Activated CD4-positive, CD25-positive, alpha-beta regulatory T cell treated with anti-CD3 and anti-CD28 coated beads, Interleukin-2, amount 50 U/mL, for 16 hours (primary cell): ENCODE measurements around the gene PTMS.
"Not testable (repeated sequence)": the region's sequence is repeated elsewhere in the genome, so short reads cannot be mapped to it uniquely, and the experiment has no call there.

ENCODE experiments used
- DNase-seq: peaks from one replicate; pipeline ENCODE4 v3.0.0-alpha.2; 2020; ENCODE audit warnings: low read depth, low spot score

The PTMS gene

GRCh38 chr12:6765634-6766581, at the start of gene PTMS:
Gene PTMS, plus strand, starts transcription at chr12:6766363. Its CDS starts 343 bp downstream, at chr12:6766706.
- DNase-seq, result no peak

GRCh38 chr12:6716874-6717437, 49.2 kb upstream of the PTMS start:
- DNase-seq, result no peak

- DNase-seq, result no peak
Measured at GRCh38 chr12:6722863-6723262, 43.3 kb upstream of the PTMS start.

GRCh38 chr12:6723607-6724408, 42.4 kb upstream of the PTMS start, which contains the start of gene COPS7A:
Gene COPS7A, plus strand, starts transcription at chr12:6724046. Its CDS starts 611 bp downstream, at chr12:6724657.
- peak; percentile 90 for DNase-seq

GRCh38 chr12:6724409-6724797, 41.8 kb upstream of the PTMS start:
- no peak for DNase-seq

GRCh38 chr12:6725350-6725749, 40.8 kb upstream of the PTMS start:
- DNase-seq, result no peak

GRCh38 chr12:6729186-6729585, 37.0 kb upstream of the PTMS start:
- no peak for DNase-seq

- no peak for DNase-seq
Measured at GRCh38 chr12:6730169-6730568, 36.0 kb upstream of the PTMS start.

- DNase-seq, result no peak
Measured at GRCh38 chr12:6734506-6735387, 31.4 kb upstream of the PTMS start.

GRCh38 chr12:6735448-6736191, 30.5 kb upstream of the PTMS start:
- DNase-seq, result no peak

GRCh38 chr12:6736754-6737153, 29.4 kb upstream of the PTMS start:
- no peak for DNase-seq

GRCh38 chr12:6742080-6742479, 24.1 kb upstream of the PTMS start:
- not testable (repeated sequence) for DNase-seq

- no peak for DNase-seq
Measured at GRCh38 chr12:6742834-6743233, 23.3 kb upstream of the PTMS start.

- DNase-seq, result not testable (repeated sequence)
Measured at GRCh38 chr12:6743300-6743699, 22.9 kb upstream of the PTMS start.

- DNase-seq, result no peak
Measured at GRCh38 chr12:6745741-6746525, 20.2 kb upstream of the PTMS start.

GRCh38 chr12:6747216-6747615, 18.9 kb upstream of the PTMS start:
- DNase-seq, result no peak

- no peak for DNase-seq
Measured at GRCh38 chr12:6748761-6749160, 17.4 kb upstream of the PTMS start.

- DNase-seq, result no peak
Measured at GRCh38 chr12:6750506-6750905, 15.7 kb upstream of the PTMS start.

GRCh38 chr12:6751767-6752166, 14.4 kb upstream of the PTMS start:
- DNase-seq, result no peak
